H9 (cell line): ENCODE data around the gene ANKRD50. TPM values are rescaled to one million over a fixed set of nuclear protein-coding genes. Genes with fewer than 3 reads are reported as not detected.

Experiments used
- DNase-seq: peaks from one replicate; pipeline ENCODE4 v3.0.0-alpha.2; 2017
- H2AFZ ChIP-seq: one replicate; pipeline ENCODE4 v1.6.1; 2013; ENCODE audit warnings: mild to moderate bottlenecking, low read length, control low read depth, moderate library complexity
- H2AK5ac ChIP-seq: 2 replicates; pipeline ENCODE4 v1.6.1; 2013; ENCODE audit warnings: low read length, control low read depth, mixed read lengths; ENCODE audit not compliant: insufficient read length
- H2BK120ac ChIP-seq: one replicate; pipeline ENCODE4 v1.6.1; 2013; ENCODE audit warnings: low read depth, mild to moderate bottlenecking, low read length, control low read depth, inconsistent platforms; ENCODE audit not compliant: poor library complexity, severe bottlenecking
- H2BK12ac ChIP-seq: 2 replicates; pipeline ENCODE4 v1.6.1; 2013; ENCODE audit warnings: low read length, control low read depth, mixed read lengths, low read depth; ENCODE audit not compliant: insufficient read length
- H2BK15ac ChIP-seq: 2 replicates; pipeline ENCODE4 v1.6.1; 2013; ENCODE audit warnings: low read depth, low read length, control low read depth
- H2BK20ac ChIP-seq: one replicate; pipeline ENCODE4 v1.6.1; 2013; ENCODE audit warnings: low read depth, mild to moderate bottlenecking, low read length, control low read depth, inconsistent platforms; ENCODE audit not compliant: poor library complexity, severe bottlenecking
- H2BK5ac ChIP-seq: 2 replicates; pipeline ENCODE4 v1.6.1; 2013; ENCODE audit warnings: low read length, control low read depth, mixed read lengths; ENCODE audit not compliant: insufficient read length
- H3K14ac ChIP-seq: 2 replicates; pipeline ENCODE4 v1.6.1; 2013; ENCODE audit warnings: low read length, control low read depth; ENCODE audit not compliant: insufficient read depth
- H3K18ac ChIP-seq: 2 replicates; pipeline ENCODE4 v1.6.1; 2013; ENCODE audit warnings: low read depth, mild to moderate bottlenecking, mixed read lengths, low read length, control low read depth; ENCODE audit not compliant: insufficient read length
- H3K23ac ChIP-seq: 2 replicates; pipeline ENCODE4 v1.6.1; 2013; ENCODE audit warnings: low read length, control low read depth, mixed read lengths, low read depth; ENCODE audit not compliant: insufficient read length
- H3K23me2 ChIP-seq: 2 replicates; pipeline ENCODE4 v1.6.1; 2013; ENCODE audit warnings: low read depth, mild to moderate bottlenecking, mixed read lengths, low read length, control low read depth; ENCODE audit not compliant: insufficient read length, poor library complexity, severe bottlenecking
- H3K27ac ChIP-seq: 2 replicates; pipeline ENCODE4 v1.5.1; 2013; ENCODE audit warnings: low read length, control low read depth, mixed read lengths, low read depth; ENCODE audit not compliant: insufficient read length
- H3K27me3 ChIP-seq: 2 replicates; pipeline ENCODE4 v1.6.1; 2013; ENCODE audit warnings: low read length, control low read depth, inconsistent platforms; ENCODE audit not compliant: insufficient read depth
- H3K4ac ChIP-seq: 2 replicates; pipeline ENCODE4 v1.6.1; 2013; ENCODE audit warnings: low read depth, mild to moderate bottlenecking, control low read depth, inconsistent platforms, low read length, moderate library complexity
- H3K4me1 ChIP-seq: 2 replicates; pipeline ENCODE4 v1.6.1; 2013; ENCODE audit warnings: low read length, control low read depth, inconsistent platforms; ENCODE audit not compliant: insufficient read depth
- H3K4me2 ChIP-seq: 2 replicates; pipeline ENCODE4 v1.6.1; 2013; ENCODE audit warnings: low read length, control low read depth, mixed read lengths; ENCODE audit not compliant: insufficient read length, insufficient read depth
- H3K56ac ChIP-seq: 2 replicates; pipeline ENCODE4 v1.6.1; 2013; ENCODE audit warnings: low read depth, mild to moderate bottlenecking, mixed read lengths, low read length, control low read depth; ENCODE audit not compliant: insufficient read length
- H3K79me1 ChIP-seq: 2 replicates; pipeline ENCODE4 v1.6.1; 2013; ENCODE audit warnings: low read depth, mild to moderate bottlenecking, moderate library complexity, low read length, control low read depth, inconsistent platforms; ENCODE audit not compliant: insufficient read depth, poor library complexity, severe bottlenecking
- H3K79me2 ChIP-seq: 2 replicates; pipeline ENCODE4 v1.6.1; 2013; ENCODE audit warnings: low read length, control low read depth, inconsistent platforms; ENCODE audit not compliant: insufficient read depth
- H3K9ac ChIP-seq: 2 replicates; pipeline ENCODE4 v1.6.1; 2013; ENCODE audit warnings: low read length, control low read depth, mixed read lengths; ENCODE audit not compliant: insufficient read length; ENCODE audit errors: extremely low read depth
- H3K9me3 ChIP-seq: one replicate; pipeline ENCODE4 v1.6.1; 2013; ENCODE audit warnings: low read depth, low read length, inconsistent platforms; ENCODE audit not compliant: control insufficient read depth
- H3T11ph ChIP-seq: one replicate; pipeline ENCODE4 v1.6.1; 2013; ENCODE audit warnings: mild to moderate bottlenecking, low read length, control low read depth, inconsistent platforms
- H4K20me1 ChIP-seq: one replicate; pipeline ENCODE4 v1.6.1; 2013; ENCODE audit not compliant: control insufficient read depth, insufficient read length, insufficient read depth
- H4K5ac ChIP-seq: 2 replicates; pipeline ENCODE4 v1.6.1; 2013; ENCODE audit warnings: low read depth, mild to moderate bottlenecking, mixed read lengths, low read length, control low read depth; ENCODE audit not compliant: insufficient read length
- H4K8ac ChIP-seq: replicated peaks from 2 replicates; pipeline ENCODE4 v1.6.1; 2013; ENCODE audit warnings: low read length, control low read depth, mixed read lengths, low read depth; ENCODE audit not compliant: insufficient read length
- H4K91ac ChIP-seq: 2 replicates; pipeline ENCODE4 v1.6.1; 2013; ENCODE audit warnings: low read depth, mild to moderate bottlenecking, moderate library complexity, mixed read lengths, low read length, control low read depth; ENCODE audit not compliant: insufficient read length
- H3K27ac Mint-ChIP-seq, 3 experiments: 2 replicates in 2 of 3; 3 replicates in 1 of 3; pipeline ENCODE4 v1.8.0; 2020 to 2021; ENCODE audit warnings: mixed read lengths in 3 of 3, mild to moderate bottlenecking in 1 of 3, moderate library complexity in 1 of 3
- H3K27me3 Mint-ChIP-seq: 2 replicates; pipeline ENCODE4 v1.8.0; 2021; ENCODE audit warnings: low read depth, mild to moderate bottlenecking, moderate library complexity, mixed read lengths
- H3K36me3 Mint-ChIP-seq, 3 experiments: 2 replicates in 2 of 3; 3 replicates in 1 of 3; pipeline ENCODE4 v1.8.0; 2020 to 2021; ENCODE audit warnings: low read depth in 3 of 3, mixed read lengths in 3 of 3; ENCODE audit not compliant: insufficient read depth in 1 of 3
- H3K4me1 Mint-ChIP-seq, 2 experiments: 2 replicates each; pipeline ENCODE4 v1.8.0; 2020; ENCODE audit warnings: mixed read lengths in 2 of 2
- H3K4me3 Mint-ChIP-seq, 2 experiments: 2 replicates in 1 of 2; 3 replicates in 1 of 2; pipeline ENCODE4 v1.8.0; 2020 to 2021; ENCODE audit warnings: mild to moderate bottlenecking in 2 of 2, mixed read lengths in 2 of 2, moderate library complexity in 1 of 2
- H3K9me3 Mint-ChIP-seq, 2 experiments: 2 replicates in 1 of 2; 3 replicates in 1 of 2; pipeline ENCODE4 v1.8.0; 2020; ENCODE audit warnings: mild to moderate bottlenecking in 2 of 2, mixed read lengths in 2 of 2, moderate library complexity in 1 of 2
- total RNA-seq: library from RNA; stranded (reverse); gene quantifications from 2 replicates; pipeline ENCODE4 v1.2.1, GENCODE V29; 2021
- TF ChIP-seq, protein P1 (sequence below): fragments of 200-600 bp; sonication (generic); conservative IDR thresholded peaks from 3 replicates; pipeline ENCODE4 v1.8.0; 2021; ENCODE audit warnings: antibody characterized with exemption, mild to moderate bottlenecking

ANKRD50 gene
- total RNA-seq, 1 experiment from 2014 or later: 30.1 TPM

DNA sequence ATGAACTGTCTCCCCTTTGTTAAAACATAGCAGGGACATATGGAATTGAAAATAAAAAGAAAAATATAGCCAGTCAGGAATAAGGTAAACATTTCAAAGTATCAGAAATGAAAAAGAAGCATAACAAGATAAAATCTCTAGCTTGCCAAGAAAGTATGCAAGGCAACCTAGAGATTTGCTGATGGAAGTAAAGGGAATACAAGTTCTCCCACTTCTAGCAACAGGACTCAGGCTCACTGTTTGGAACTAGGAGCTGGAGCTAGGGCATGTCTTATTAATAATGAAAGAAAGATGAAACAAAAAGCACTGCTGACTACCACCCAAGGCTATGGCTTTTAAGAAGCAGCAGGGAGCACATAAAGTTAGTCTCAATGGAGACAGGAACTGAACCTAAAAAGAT, 18.2 kb downstream of the ANKRD50 start:
- Histone ChIP-seq H3K4me1 (peaks cover 4% of the 10 kb centered on the region; the same call in 1 of the 2 replicates), H2AK5ac (no peak overlapping the region), H3K18ac (no peak overlapping the region), H3K27me3 (no peaks in the 10 kb centered on the region), H3K79me1 (no peaks in the 10 kb centered on the region), H3K79me2 (peaks cover 11% of the 10 kb centered on the region; the same call in 1 of the 2 replicates), H2AFZ (no peak overlapping the region), H3K23ac (no peak overlapping the region), H4K91ac (no peak overlapping the region), H3K27ac (no peak overlapping the region), H3K4me2 (no peak overlapping the region), H3K14ac (no peak overlapping the region), H3K9ac (no peak overlapping the region), H4K5ac (no peak overlapping the region), H2BK120ac (no peak overlapping the region), H4K8ac (no peak overlapping the region), H3K56ac (no peak overlapping the region), H2BK12ac (no peak overlapping the region), H3K9me3 (no peaks in the 10 kb centered on the region), H3K4ac (no peak overlapping the region), H4K20me1 (no peaks in the 10 kb centered on the region), H2BK20ac (no peak overlapping the region), H3T11ph (no peak overlapping the region), H2BK5ac (no peak overlapping the region), H3K23me2 (no peaks in the 10 kb centered on the region), H2BK15ac (no peak overlapping the region)
- DNase-seq: no peak
- Mint-ChIP-seq H3K27ac (peak overlapping the region in 2 of 3 experiments; percentile 1 to 14; a peak in 2 of 7 replicates), H3K4me1 (peaks cover 9 to 19% of the 10 kb centered on the region in 2 experiments), H3K4me3 (no peak overlapping the region), H3K36me3 (peaks cover 47 to 59% (median 51%) of the 10 kb centered on the region in 3 experiments), H3K9me3 (peaks cover 17 to 23% of the 10 kb centered on the region in 2 experiments), H3K27me3 (no peaks in the 10 kb centered on the region)
- TF ChIP-seq, protein P1, sequence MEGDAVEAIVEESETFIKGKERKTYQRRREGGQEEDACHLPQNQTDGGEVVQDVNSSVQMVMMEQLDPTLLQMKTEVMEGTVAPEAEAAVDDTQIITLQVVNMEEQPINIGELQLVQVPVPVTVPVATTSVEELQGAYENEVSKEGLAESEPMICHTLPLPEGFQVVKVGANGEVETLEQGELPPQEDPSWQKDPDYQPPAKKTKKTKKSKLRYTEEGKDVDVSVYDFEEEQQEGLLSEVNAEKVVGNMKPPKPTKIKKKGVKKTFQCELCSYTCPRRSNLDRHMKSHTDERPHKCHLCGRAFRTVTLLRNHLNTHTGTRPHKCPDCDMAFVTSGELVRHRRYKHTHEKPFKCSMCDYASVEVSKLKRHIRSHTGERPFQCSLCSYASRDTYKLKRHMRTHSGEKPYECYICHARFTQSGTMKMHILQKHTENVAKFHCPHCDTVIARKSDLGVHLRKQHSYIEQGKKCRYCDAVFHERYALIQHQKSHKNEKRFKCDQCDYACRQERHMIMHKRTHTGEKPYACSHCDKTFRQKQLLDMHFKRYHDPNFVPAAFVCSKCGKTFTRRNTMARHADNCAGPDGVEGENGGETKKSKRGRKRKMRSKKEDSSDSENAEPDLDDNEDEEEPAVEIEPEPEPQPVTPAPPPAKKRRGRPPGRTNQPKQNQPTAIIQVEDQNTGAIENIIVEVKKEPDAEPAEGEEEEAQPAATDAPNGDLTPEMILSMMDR: no peak
